NCI-H1436 treated with DMSO at 0.1 percent for 48 hours (cell line): ENCODE data around the gene MMADHC.

ENCODE experiments used
- DNase-seq: peaks from one replicate; lab custom pipeline; 2025; lab: John Stamatoyannopoulos, UW

The MMADHC gene

GRCh38 chr2:149587220-149587949, at the start of gene MMADHC:
MMADHC (minus strand) TSS chr2:149587775; CDS start chr2:149587097, 678 bp downstream.
- DNase-seq: peak; percentile 87

GRCh38 chr2:149634103-149634502, 46.5 kb upstream of the MMADHC start:
- no peak for DNase-seq

- DNase-seq: no peak
Measured at GRCh38 chr2:149630445-149630844, 42.9 kb upstream of the MMADHC start.

- no peak for DNase-seq
Measured at GRCh38 chr2:149629026-149629425, 41.5 kb upstream of the MMADHC start.

GRCh38 chr2:149627111-149627801, 39.7 kb upstream of the MMADHC start:
- no peak for DNase-seq

- no peak for DNase-seq
Measured at GRCh38 chr2:149625671-149626070, 38.1 kb upstream of the MMADHC start.

- DNase-seq: no peak
Measured at GRCh38 chr2:149625271-149625670, 37.7 kb upstream of the MMADHC start.

- no peak for DNase-seq
Measured at GRCh38 chr2:149622343-149622742, 34.8 kb upstream of the MMADHC start.

GRCh38 chr2:149617476-149617875, 29.9 kb upstream of the MMADHC start:
- no peak for DNase-seq

GRCh38 chr2:149616681-149617456, 29.3 kb upstream of the MMADHC start:
- no peak for DNase-seq

- DNase-seq: no peak
Measured at GRCh38 chr2:149613704-149614103, 26.1 kb upstream of the MMADHC start.

GRCh38 chr2:149612122-149612521, 24.5 kb upstream of the MMADHC start:
- DNase-seq: no peak

- no peak for DNase-seq
Measured at GRCh38 chr2:149611100-149611820, 23.7 kb upstream of the MMADHC start.

GRCh38 chr2:149606251-149606811, 18.8 kb upstream of the MMADHC start:
- no peak for DNase-seq

- no peak for DNase-seq
Measured at GRCh38 chr2:149603248-149603647, 15.7 kb upstream of the MMADHC start.

GRCh38 chr2:149601141-149601796, 13.7 kb upstream of the MMADHC start:
- DNase-seq: no peak

GRCh38 chr2:149597668-149598326, 10.2 kb upstream of the MMADHC start:
- DNase-seq: peak; percentile 46

- no peak for DNase-seq
Measured at GRCh38 chr2:149597050-149597667, 9.6 kb upstream of the MMADHC start.

GRCh38 chr2:149596471-149596870, 8.9 kb upstream of the MMADHC start:
- DNase-seq: no peak
